ENCODE measurements around the gene ENTR1.

The ENTR1 gene

GRCh38 chr9:136373300-136374182 is 36.9 kb downstream of the ENTR1 start, which contains the start of gene CARD9:
TSS of gene CARD9 (minus strand) at chr9:136373669. CDS start at chr9:136372078, 1,591 bp downstream.
- DNase-seq, result no peak

GRCh38 chr9:136372561-136373299 is 37.7 kb downstream of the ENTR1 start:
- no peak for DNase-seq

- DNase-seq, result no peak
Measured at GRCh38 chr9:136372006-136372405, 38.4 kb downstream of the ENTR1 start.

GRCh38 chr9:136371533-136371880 is 38.9 kb downstream of the ENTR1 start:
- DNase-seq, result no peak

- DNase-seq, result no peak
Measured at GRCh38 chr9:136370687-136371532, 39.5 kb downstream of the ENTR1 start.

- no peak for DNase-seq
Measured at GRCh38 chr9:136370037-136370436, 40.4 kb downstream of the ENTR1 start.

GRCh38 chr9:136368190-136368589 is 42.2 kb downstream of the ENTR1 start:
- DNase-seq, result no peak

GRCh38 chr9:136367296-136368145 is 42.9 kb downstream of the ENTR1 start:
- no peak for DNase-seq

GRCh38 chr9:136366826-136367225 is 43.6 kb downstream of the ENTR1 start:
- DNase-seq, result no peak

- DNase-seq, result no peak
Measured at GRCh38 chr9:136365775-136366222, 44.6 kb downstream of the ENTR1 start.

GRCh38 chr9:136364942-136365774 is 45.3 kb downstream of the ENTR1 start:
- no peak for DNase-seq

GRCh38 chr9:136363949-136364748 is 46.3 kb downstream of the ENTR1 start:
- DNase-seq, result no peak

GRCh38 chr9:136363106-136363948 is 47.1 kb downstream of the ENTR1 start, which contains the start of gene DNLZ:
TSS of gene DNLZ (minus strand) at chr9:136363744. CDS start at chr9:136363714, 30 bp downstream.
- peak; percentile 95 for DNase-seq

GRCh38 chr9:136362450-136362784 is 48.0 kb downstream of the ENTR1 start:
- DNase-seq, result no peak

- DNase-seq, result no peak
Measured at GRCh38 chr9:136361754-136362449, 48.5 kb downstream of the ENTR1 start.

GRCh38 chr9:136361047-136361753 is 49.2 kb downstream of the ENTR1 start:
- no peak for DNase-seq

- DNase-seq, result no peak
Measured at GRCh38 chr9:136359774-136360718, 50.4 kb downstream of the ENTR1 start.
